Measurements from ENCODE around the gene UBE2C. TPM values are rescaled to one million over a fixed set of nuclear protein-coding genes. Genes with fewer than 3 reads are reported as not detected.

Gene UBE2C
- total RNA-seq, 1 experiment from 2014 or later = 249 TPM

DNA sequence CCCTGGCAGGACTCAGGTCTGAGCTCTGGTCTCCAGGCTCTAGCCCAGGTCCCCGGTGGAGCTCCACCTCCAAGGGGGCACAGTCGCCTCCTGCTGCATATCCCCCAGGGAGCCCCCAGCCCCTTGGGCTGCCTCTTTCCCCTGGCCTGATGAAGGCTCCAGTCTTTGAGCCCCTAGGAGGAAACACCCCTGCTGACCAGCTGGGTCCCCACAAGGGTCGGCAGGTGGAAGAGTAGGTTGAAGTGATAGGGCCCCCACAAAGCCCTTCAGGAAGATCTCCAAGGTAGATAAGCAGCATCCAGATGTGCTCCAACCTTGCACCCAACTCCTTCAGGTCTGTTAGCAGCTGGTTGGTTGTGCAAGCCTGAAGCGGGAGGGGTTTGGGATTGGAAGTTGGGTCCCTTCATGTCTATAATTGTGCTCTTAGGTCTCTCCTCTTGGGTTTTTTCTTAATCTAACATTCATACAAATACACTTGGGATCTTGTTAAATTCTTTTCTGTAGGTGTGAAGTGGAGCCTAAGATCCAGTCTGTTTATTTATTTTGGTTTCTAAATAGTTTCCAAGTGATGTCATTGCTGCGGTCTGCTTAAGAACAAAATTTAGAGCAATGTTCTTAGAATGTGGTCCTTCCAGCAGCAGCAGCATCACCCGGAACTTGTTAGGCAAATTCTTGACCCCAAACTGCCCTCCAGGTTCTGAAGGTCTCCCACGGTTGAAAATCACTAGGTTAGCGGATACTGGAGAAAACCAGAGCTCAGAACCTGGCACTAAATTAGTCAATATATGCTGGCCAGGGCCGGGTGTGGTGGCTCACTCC is 5.1 kb downstream of the UBE2C start (continued):
- TF ChIP-seq SMAD3 (CRISPR knock-in tag; IDR thresholded peaks at IDR 0.05; ENCODE audit: borderline replicate concordance) = no peak

DNA sequence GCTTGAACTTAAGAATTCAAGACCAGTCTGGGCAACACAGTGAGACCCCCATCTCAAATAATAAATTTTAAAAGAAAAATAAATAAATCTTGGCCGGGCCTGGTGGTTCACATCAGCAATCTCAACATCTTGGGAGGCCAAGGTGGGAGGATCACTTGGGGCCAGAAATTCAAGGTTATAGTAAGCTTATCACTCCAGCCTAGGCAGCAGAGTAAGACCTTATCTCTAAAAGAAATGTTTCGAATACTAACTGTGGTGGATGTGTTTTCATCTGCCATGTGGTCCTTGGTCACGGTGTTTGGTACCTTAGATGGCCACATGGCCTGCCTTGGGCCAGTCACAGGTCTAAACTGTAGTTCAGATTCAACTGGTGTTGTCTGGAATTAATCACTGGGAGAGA is 5.8 kb downstream of the UBE2C start:
- no peaks in the 10 kb centered on the region for H3K9me3 Mint-ChIP-seq
- H3K36me3 Mint-ChIP-seq = peaks cover 33% of the 10 kb centered on the region
- H3K27ac Mint-ChIP-seq = peak overlapping the region; percentile 95
- H3K27me3 Mint-ChIP-seq (ENCODE audit: low read depth) = peaks cover 8% of the 10 kb centered on the region
- no peak for TF ChIP-seq NFE2L1 (CRISPR knock-in tag; IDR thresholded peaks at IDR 0.05)
- no peak for TF ChIP-seq ZNF317 (CRISPR knock-in tag; IDR thresholded peaks at IDR 0.05; ENCODE audit: borderline replicate concordance, low read depth)
- TF ChIP-seq, protein P1, sequence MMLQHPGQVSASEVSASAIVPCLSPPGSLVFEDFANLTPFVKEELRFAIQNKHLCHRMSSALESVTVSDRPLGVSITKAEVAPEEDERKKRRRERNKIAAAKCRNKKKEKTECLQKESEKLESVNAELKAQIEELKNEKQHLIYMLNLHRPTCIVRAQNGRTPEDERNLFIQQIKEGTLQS (CRISPR knock-in tag; conservative IDR thresholded peaks at IDR 0.05) = no peak
- TF ChIP-seq SMAD3 (CRISPR knock-in tag; IDR thresholded peaks at IDR 0.05; ENCODE audit: borderline replicate concordance) = no peak
- TF ChIP-seq, protein P2, sequence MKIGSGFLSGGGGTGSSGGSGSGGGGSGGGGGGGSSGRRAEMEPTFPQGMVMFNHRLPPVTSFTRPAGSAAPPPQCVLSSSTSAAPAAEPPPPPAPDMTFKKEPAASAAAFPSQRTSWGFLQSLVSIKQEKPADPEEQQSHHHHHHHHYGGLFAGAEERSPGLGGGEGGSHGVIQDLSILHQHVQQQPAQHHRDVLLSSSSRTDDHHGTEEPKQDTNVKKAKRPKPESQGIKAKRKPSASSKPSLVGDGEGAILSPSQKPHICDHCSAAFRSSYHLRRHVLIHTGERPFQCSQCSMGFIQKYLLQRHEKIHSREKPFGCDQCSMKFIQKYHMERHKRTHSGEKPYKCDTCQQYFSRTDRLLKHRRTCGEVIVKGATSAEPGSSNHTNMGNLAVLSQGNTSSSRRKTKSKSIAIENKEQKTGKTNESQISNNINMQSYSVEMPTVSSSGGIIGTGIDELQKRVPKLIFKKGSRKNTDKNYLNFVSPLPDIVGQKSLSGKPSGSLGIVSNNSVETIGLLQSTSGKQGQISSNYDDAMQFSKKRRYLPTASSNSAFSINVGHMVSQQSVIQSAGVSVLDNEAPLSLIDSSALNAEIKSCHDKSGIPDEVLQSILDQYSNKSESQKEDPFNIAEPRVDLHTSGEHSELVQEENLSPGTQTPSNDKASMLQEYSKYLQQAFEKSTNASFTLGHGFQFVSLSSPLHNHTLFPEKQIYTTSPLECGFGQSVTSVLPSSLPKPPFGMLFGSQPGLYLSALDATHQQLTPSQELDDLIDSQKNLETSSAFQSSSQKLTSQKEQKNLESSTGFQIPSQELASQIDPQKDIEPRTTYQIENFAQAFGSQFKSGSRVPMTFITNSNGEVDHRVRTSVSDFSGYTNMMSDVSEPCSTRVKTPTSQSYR (CRISPR knock-in tag; IDR thresholded peaks at IDR 0.05) = no peak
- TF ChIP-seq, protein P3, sequence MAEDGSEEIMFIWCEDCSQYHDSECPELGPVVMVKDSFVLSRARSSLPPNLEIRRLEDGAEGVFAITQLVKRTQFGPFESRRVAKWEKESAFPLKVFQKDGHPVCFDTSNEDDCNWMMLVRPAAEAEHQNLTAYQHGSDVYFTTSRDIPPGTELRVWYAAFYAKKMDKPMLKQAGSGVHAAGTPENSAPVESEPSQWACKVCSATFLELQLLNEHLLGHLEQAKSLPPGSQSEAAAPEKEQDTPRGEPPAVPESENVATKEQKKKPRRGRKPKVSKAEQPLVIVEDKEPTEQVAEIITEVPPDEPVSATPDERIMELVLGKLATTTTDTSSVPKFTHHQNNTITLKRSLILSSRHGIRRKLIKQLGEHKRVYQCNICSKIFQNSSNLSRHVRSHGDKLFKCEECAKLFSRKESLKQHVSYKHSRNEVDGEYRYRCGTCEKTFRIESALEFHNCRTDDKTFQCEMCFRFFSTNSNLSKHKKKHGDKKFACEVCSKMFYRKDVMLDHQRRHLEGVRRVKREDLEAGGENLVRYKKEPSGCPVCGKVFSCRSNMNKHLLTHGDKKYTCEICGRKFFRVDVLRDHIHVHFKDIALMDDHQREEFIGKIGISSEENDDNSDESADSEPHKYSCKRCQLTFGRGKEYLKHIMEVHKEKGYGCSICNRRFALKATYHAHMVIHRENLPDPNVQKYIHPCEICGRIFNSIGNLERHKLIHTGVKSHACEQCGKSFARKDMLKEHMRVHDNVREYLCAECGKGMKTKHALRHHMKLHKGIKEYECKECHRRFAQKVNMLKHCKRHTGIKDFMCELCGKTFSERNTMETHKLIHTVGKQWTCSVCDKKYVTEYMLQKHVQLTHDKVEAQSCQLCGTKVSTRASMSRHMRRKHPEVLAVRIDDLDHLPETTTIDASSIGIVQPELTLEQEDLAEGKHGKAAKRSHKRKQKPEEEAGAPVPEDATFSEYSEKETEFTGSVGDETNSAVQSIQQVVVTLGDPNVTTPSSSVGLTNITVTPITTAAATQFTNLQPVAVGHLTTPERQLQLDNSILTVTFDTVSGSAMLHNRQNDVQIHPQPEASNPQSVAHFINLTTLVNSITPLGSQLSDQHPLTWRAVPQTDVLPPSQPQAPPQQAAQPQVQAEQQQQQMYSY (CRISPR knock-in tag; IDR thresholded peaks at IDR 0.05) = no peak
- TF ChIP-seq, protein P4, sequence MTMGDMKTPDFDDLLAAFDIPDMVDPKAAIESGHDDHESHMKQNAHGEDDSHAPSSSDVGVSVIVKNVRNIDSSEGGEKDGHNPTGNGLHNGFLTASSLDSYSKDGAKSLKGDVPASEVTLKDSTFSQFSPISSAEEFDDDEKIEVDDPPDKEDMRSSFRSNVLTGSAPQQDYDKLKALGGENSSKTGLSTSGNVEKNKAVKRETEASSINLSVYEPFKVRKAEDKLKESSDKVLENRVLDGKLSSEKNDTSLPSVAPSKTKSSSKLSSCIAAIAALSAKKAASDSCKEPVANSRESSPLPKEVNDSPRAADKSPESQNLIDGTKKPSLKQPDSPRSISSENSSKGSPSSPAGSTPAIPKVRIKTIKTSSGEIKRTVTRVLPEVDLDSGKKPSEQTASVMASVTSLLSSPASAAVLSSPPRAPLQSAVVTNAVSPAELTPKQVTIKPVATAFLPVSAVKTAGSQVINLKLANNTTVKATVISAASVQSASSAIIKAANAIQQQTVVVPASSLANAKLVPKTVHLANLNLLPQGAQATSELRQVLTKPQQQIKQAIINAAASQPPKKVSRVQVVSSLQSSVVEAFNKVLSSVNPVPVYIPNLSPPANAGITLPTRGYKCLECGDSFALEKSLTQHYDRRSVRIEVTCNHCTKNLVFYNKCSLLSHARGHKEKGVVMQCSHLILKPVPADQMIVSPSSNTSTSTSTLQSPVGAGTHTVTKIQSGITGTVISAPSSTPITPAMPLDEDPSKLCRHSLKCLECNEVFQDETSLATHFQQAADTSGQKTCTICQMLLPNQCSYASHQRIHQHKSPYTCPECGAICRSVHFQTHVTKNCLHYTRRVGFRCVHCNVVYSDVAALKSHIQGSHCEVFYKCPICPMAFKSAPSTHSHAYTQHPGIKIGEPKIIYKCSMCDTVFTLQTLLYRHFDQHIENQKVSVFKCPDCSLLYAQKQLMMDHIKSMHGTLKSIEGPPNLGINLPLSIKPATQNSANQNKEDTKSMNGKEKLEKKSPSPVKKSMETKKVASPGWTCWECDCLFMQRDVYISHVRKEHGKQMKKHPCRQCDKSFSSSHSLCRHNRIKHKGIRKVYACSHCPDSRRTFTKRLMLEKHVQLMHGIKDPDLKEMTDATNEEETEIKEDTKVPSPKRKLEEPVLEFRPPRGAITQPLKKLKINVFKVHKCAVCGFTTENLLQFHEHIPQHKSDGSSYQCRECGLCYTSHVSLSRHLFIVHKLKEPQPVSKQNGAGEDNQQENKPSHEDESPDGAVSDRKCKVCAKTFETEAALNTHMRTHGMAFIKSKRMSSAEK (CRISPR knock-in tag; IDR thresholded peaks at IDR 0.05; ENCODE audit: borderline replicate concordance) = no peak
- no peak for TF ChIP-seq OVOL2 (CRISPR knock-in tag; IDR thresholded peaks at IDR 0.05; ENCODE audit: borderline replicate concordance)
- no peak for TF ChIP-seq KAT7 (CRISPR knock-in tag; IDR thresholded peaks at IDR 0.05; ENCODE audit: borderline replicate concordance)
- TF ChIP-seq ZNF121 (CRISPR knock-in tag; IDR thresholded peaks at IDR 0.05) = no peak
- TF ChIP-seq, protein P5, sequence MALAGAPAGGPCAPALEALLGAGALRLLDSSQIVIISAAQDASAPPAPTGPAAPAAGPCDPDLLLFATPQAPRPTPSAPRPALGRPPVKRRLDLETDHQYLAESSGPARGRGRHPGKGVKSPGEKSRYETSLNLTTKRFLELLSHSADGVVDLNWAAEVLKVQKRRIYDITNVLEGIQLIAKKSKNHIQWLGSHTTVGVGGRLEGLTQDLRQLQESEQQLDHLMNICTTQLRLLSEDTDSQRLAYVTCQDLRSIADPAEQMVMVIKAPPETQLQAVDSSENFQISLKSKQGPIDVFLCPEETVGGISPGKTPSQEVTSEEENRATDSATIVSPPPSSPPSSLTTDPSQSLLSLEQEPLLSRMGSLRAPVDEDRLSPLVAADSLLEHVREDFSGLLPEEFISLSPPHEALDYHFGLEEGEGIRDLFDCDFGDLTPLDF (CRISPR knock-in tag; IDR thresholded peaks at IDR 0.05) = no peak
- H3K4me3 Mint-ChIP-seq = no peak overlapping the region
- ChIA-PET CTCF (interaction anchor here (1.7 to 2.8 kb wide), 2 partner anchors 47 to 72 kb away, joined by 6 to 9 read pairs; no protein-coding TSS in a partner anchor), POLR2A (no interaction called here)
- H3K4me1 Mint-ChIP-seq = peaks cover 22% of the 10 kb centered on the region
- DNase-seq (ENCODE audit: low spot score) (no peak), ATAC-seq (no peak)
